Activated T-cell treated with anti-CD3 and anti-CD28 coated beads, Interleukin-2, amount 50 U/mL, for 48 hours (primary cell): Measurements from ENCODE around the gene USH2A.

Experiments used
- DNase-seq, 2 experiments: peaks; one replicate each; pipeline ENCODE4 v3.0.0-alpha.2; 2020

Gene USH2A

DNA sequence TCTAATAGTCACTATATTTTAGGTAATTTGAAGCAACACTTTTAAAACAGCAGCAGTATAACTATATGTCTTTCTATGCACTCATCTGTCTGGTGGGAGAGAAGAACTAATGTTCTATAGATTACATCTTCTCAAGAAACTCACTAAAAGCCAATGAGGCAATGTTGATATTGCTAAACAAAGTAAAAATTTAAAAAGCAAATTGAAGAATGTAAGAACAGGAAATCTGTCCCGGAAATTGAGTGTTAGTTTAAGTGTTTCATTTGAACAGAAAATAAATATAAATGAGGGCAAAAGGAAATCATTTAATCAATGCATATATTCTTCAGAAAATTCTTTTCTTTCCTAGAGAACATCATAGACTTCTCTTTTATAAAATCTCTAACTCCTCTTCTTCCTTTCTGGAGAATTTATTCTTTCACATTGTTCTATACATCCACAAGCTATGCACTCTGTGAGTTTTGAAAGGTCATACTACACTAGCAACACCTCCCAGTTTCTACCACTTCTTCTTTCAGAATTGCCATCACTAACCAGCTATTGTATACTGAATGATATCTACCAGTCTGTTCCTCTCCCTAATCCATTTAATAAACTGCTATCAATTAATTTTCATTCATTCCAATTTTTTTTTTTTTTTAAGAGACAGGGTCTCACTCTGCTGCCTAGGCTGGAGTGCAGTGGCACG is 153.0 kb downstream of the USH2A start:
- no peak for DNase-seq

- no peak for DNase-seq
Measured at GRCh38 chr1:216261631-216262030, 161.6 kb downstream of the USH2A start.

DNA sequence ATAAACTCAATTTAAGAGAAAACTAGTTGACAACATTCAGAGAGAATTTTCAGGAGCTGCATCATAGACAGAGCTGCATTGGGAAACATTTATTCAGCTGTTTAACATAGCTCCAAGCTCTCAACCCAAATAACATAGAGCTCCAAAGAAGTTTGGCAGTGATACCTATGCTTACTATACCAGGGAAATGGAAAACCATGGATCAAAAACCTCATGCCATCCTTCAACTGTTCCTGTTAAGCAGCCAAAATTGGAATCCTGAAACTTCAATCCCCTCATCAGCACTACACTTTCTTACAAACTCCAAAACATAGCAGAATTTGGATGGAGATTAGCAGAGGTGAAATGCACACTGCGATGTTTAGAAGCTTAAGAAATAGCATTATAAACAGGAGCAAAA is 164.4 kb downstream of the USH2A start:
- DNase-seq: no peak

DNA sequence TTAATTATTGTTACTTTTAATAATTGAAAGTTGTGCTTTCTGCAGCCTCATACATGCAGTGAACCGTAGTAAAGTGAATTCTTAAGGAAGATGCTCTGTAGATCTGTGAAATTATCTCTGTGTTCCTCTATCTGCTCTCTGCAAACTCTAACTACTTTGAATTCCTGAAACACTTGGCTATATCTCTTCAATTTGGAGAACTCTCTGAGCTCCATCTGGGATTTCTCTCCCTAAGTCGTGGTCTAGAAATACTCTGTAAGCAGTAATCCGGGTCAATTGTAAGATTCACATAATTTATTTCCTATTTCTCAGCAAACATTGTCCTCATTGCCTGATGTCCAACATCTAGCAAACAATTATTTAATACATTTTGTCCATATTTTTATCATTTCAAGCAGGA is 164.9 kb downstream of the USH2A start:
- no peak for DNase-seq

- DNase-seq: no peak
Measured at GRCh38 chr1:216250861-216251260, 172.4 kb downstream of the USH2A start.

DNA sequence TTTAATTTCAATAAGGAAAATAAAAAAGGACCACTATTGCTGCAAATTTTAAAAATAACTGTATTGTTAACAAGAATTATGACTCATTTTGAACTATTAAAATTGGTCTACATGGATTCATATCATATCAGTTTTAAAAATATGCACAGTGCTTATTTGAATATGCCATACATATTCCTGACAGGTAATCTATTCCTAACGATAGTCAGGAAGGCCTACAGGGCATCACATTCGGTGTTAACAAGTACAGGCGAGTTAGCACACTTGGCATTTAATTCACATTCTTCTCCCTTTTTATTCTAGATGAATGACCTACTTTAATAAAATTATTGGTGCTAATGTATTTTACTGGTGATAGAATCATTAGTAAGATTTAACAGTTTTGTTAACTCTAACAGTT is 174.6 kb downstream of the USH2A start:
- no peak for DNase-seq

- no peak for DNase-seq
Measured at GRCh38 chr1:216247937-216248336, 175.3 kb downstream of the USH2A start.

- DNase-seq: no peak
Measured at GRCh38 chr1:216246577-216247203, 176.6 kb downstream of the USH2A start.

DNA sequence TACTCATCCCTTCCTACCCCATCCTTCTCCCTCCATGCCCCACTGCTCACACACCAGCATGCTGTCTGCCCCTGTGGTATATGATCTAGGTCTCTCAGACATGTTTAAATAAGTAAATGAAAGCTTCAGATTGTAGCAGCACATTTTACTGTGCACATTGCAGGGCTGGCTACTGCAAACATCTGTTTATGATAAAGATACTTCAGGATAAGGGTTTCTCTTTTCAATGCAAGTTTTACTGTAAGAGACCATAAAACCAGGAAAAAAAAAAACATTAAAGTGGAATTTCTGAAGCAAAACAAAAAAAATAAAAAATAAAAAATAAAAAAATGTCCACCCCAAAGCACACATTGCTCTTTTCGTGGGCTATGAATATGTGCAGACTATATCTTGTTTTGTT is 184.4 kb downstream of the USH2A start:
- DNase-seq: no peak

GRCh38 chr1:216237927-216238542 is 185.2 kb downstream of the USH2A start:
- DNase-seq: no peak

DNA sequence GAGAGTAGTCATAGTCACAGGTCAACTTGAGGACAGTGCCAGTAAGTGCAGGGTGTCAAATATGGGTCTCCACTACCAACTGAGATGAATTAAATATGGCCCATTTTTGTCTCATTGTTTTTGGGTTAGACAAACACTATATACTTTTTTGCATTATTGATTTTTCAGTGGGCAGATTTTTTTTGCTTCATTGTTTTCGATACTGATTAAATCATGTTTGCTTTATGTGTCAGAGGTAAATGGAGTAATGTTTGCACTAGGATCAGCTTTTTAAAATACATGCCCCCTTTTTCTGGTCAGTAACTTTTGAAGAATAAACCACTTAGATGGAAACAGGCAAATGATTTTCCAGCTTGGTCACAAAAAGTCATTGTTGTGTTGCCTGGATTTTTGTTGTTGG is 199.0 kb downstream of the USH2A start:
- DNase-seq: no peak

DNA sequence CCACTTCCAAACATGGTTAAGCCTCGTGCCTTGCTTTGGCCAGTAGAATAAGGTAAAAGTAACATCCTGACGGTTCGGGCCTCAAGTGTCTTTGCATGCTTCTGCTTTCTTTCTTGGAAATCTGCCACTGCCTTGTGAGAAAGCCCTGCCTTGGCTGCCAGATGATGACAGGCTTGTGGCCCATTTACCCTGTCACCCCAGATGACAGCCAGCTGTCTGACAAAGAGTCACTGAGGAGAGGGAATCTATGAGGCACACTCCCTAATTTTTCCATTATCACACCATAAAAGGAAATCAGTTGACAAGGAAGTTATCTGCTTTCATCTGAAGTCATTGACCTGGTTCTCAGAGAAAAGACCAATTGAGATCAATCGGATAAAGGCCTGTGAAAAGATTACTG is 199.8 kb downstream of the USH2A start:
- DNase-seq: no peak

DNA sequence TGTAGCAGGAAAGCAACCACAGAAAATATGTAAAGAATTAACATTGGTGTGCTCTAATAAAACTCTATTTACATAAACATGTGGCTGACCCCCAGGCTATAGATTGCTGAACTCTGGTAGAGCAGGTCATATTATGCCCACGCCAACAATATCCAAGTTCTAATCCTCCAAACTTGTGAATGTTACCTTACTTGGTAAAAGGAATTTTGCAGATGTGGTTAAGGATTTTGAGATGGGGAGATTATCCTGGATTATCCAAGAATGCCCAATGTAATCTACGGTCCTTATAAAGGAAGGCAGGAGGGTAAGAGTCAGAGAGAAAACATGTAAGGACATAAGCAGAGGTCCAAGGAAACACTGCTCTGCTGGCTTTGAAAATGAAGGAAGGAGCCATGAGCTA is 201.0 kb downstream of the USH2A start:
- no peak for DNase-seq

GRCh38 chr1:216221260-216221700 is 202.0 kb downstream of the USH2A start:
- DNase-seq: no peak

GRCh38 chr1:216216305-216216704 is 206.9 kb downstream of the USH2A start:
- DNase-seq: no peak

DNA sequence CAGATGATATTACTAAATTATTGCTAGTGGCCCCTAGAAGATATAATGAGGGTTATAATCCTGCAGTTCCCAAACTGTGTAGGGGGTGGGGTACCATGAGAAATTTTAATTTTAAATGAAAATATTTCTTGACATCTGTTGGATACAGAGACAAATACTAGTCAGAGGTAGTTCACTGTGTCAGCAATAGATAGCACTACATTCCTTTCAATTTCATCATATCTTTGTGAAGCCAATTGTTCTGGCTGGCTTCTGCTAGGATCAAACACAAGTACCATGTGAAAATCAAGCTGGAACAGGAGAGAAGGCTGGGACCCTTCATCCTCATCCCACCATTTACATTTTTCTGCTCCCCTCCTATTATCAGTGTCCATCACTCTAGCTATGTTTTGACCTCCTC is 208.1 kb downstream of the USH2A start:
- no peak for DNase-seq

GRCh38 chr1:216212826-216213225 is 210.4 kb downstream of the USH2A start:
- DNase-seq: no peak

DNA sequence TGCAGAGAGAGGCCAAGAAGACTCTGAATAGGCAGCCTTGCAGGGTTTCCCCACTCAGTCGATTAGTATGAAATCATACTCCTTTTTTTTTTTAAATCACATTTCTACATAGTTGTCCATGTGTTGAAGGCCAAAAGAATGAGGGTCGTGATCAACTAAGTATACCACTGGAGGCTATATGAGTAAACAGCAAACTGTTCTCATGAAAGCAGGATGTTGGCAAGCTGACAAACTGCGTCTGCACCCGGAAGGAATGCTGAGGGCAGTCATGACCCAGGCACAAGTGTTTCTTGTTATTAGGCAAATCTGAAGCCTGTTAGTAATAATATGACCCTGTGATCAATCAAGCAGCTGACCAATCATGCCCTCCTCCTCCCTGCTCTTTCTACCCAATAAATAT is 213.2 kb downstream of the USH2A start:
- no peak for DNase-seq

GRCh38 chr1:216209125-216209524 is 214.1 kb downstream of the USH2A start:
- DNase-seq: no peak

- no peak for DNase-seq
Measured at GRCh38 chr1:216207154-216207553, 216.1 kb downstream of the USH2A start.

- DNase-seq: no peak
Measured at GRCh38 chr1:216205176-216205575, 218.1 kb downstream of the USH2A start.

GRCh38 chr1:216201946-216202345 is 221.3 kb downstream of the USH2A start:
- no peak for DNase-seq

DNA sequence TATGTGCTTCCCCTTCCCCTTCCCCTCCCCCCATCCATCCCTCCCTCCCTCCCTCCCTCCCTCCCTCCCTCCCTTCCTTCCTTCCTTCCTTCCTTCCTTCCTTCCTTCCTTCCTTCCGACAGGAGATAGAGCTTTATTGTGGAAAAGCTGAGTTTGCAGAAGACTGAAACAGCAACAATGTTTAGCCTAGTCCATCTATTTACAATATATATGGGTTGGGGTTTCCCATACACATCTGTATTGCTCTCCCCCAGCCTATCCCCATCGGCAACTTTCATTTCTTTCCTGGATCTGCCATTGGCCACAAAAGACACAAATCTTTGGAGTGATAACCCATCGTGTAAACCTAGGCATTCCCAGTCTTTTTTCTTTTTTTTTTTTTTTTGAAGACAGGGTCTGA is 222.3 kb downstream of the USH2A start:
- DNase-seq: no peak

- no peak for DNase-seq
Measured at GRCh38 chr1:216194721-216195120, 228.5 kb downstream of the USH2A start.
